Ureter (tissue), 1 donor: ENCODE results near the gene SMTNL1. TPM values are rescaled to one million over a fixed set of nuclear protein-coding genes. Genes with fewer than 3 reads are reported as not detected.
A peak's percentile ranks its signal among the peaks of the same experiment; 100 is the strongest.
"Not testable (repeated sequence)": the region's sequence is repeated elsewhere in the genome, so short reads cannot be mapped to it uniquely, and the experiment has no call there.

Source experiments
- DNase-seq: peaks from one replicate; pipeline ENCODE4 v3.0.0-alpha.2; 2020; ENCODE audit warnings: low spot score
- total RNA-seq: library from RNA; stranded (reverse); gene quantifications from one replicate; pipeline ENCODE4 v1.2.4, GENCODE V29; 2023
- donor health status: DM: yes; HTN: yes; CAD: no.

The SMTNL1 gene
- total RNA-seq, 1 donor from 2014 or later = not detected

DNA sequence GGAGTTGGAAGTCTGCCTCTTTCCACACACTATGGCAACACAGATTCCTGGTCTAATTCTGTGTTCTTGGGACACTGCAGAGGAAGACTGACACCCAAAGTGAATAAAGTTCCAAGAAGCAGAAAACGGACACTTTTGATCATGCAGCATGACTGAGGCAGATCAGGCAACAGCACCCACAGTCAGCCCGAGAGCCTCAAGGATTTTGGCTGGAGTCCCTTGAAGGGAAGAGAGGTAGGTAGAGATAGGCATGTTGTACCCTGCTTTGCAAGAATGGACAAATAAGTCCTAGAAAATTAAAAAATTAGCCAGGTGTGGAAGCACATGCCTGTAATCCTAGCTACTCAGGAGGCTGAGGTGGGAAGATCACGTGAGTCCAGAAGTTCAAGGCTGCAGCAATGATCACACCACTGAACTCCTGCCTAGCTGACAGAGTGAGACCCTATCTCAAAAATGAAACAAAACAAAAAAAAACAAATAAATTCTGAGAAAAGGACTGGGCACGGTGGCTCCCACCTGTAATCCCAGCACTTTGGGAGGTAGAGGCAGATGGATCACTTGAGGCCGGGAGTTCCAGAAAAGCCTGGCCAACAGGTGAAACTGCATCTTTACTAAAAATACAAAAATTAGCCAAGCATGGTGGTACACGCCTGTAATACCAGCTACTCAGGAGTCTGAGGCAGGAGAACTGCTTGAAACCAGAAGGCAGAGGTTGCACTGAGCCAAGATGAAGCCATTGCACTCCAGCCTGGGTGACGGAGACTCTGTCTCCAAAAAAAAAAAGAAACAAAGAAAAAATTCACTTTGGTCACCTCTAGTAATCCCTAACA lies 28.8 kb upstream of the SMTNL1 start:
- no peak for DNase-seq

GRCh38 chr11:57511741-57512430 lies 25.5 kb upstream of the SMTNL1 start:
- no peak for DNase-seq

DNA sequence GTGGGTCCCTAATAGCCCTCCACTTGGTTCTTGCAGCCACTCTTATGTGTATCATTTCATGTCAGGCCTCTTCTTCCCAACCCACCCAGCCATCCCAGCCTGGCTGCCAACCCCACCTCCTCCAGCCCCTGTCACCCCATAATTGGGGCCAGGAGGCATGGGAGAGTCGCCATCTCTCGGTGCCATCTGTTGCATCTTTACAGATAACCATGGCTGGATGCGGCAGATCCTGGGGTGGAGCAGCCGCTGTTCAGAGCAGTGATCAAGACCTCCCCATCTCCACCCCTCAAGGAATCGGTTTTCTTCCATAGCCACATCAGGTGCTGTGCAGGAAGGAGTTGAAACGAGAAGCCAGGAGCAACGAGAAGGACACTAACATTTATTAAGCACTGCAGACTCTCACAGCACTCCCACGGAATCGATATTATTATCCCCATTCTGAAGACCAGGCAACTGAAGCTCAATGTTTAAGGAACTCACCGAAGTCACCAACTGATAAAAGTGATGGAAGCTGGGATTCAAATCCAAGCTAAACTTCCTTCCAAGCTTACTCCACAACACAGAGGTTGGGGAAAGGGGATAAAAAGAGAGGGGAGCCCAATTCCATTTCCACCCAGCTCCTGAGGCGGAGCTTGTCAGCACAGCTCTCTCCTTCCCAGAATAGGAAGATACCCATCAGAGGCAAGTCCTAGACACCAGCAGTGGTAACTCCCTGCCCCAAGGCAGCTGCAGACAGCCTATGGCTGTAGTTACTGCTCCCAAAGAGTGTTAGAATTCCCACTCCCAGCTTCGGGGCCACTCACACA lies 24.5 kb upstream of the SMTNL1 start:
- DNase-seq = no peak

GRCh38 chr11:57513452-57513795 lies 24.0 kb upstream of the SMTNL1 start:
- DNase-seq = no peak

GRCh38 chr11:57513911-57514537 lies 23.4 kb upstream of the SMTNL1 start:
- peak; percentile 53 for DNase-seq

- peak; percentile 73 for DNase-seq
These were observed 22.7 kb upstream of the SMTNL1 start for GRCh38 chr11:57514538-57515331.

GRCh38 chr11:57515332-57516060 lies 21.9 kb upstream of the SMTNL1 start, which contains the start of gene SLC43A1:
SLC43A1 (minus strand) TSS chr11:57515702; CDS start chr11:57514111, 1,591 bp downstream.
- DNase-seq = peak; percentile 65

DNA sequence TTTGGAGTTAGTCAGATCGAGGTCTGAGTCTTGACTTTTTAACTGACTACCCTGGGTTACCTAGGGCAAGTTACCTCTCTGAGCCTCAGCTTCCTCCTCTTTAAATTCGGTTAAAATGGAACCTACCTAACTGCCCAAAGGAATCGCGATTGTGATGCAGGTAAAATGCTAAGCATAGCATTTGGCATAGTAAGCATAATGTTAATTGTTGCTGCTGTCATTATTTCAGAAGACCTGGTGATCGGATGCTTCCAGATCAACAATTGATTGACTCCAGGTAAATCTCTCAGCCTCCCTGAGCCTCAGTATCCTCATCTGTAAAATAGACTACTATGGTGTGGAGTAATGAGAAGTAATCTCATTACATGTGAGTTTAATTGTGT lies 21.3 kb upstream of the SMTNL1 start:
- DNase-seq = no peak

DNA sequence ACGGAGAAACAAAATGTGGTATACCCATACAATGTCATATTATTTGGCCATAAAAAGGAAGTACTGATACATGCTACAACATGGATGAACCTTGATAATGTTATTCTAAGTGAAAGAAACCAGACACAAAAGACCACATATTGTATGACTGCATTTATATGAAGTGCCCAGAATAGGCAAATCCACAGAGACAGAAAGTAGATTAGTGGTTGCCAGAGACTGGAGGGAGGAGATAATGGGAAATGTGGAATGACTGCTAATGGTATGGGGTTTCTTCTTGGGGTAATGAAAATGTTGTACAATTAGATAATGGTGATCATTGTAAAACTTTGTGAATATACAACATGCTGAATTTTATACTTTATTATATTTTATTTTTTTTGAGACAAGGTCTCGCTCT lies 16.3 kb upstream of the SMTNL1 start:
- no peak for DNase-seq

DNA sequence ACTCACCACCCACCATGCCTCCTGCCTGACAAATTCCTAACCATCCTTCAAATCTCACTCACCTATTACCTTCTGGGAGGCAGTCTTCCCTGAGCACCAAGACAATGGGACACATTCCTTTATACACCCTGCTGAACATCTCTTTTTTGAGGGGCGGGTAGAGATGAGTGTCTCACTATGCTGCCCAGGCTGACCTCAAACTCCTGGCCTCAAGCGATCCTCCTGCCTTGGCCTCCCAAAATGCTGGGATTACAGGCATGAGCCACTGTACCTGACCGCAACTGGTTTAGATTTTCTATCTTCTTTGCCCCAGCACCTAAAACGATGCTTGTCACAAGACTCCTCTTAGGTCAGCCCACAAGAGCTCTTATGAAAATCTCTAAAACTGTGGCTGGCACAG lies 14.0 kb upstream of the SMTNL1 start:
- no peak for DNase-seq

DNA sequence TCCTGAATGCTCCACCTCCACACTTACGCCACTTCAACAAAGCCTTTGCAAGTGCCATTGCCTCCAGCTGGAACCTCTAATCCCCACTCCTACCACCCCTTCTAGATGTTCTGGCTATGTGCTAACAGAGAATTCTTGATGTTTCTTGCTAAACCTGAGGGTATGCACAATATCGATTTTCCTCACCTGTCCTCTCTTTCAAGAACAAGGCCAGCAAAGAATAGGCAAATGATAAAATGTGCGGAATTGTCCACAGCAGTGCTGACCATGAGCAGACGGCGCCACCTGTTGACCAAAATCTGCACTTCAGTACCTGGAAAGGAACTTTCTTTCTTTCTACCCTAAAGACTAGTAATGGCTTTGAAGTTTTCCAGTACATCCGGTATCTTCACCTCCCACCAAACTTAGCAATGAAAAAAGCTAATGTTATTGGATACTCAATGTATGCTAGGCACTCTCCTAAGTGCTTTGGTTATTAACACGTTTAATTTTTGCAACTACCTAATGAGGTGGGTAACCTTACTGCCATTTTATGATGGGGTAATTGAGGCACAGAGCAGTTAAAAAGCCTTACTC lies 10.3 kb upstream of the SMTNL1 start:
- DNase-seq = peak; percentile 78

DNA sequence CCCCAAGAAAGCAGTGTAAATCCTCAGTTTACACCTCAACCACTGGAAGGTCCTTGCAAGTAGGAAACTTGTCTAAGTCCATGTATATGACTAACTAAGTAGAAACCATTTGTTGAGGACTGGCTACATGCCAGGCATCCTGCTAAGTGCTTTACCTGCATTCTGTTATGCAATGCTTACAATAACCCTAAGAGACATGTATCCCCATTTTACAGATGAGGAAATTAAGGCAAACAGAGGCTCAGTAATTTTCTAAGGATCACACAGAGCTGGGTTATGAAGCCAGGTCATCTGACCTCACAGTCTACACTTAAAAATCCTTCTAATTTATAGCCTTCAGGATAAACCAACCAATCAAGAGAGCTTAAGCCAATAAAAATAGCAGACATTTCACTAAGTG lies 8.4 kb upstream of the SMTNL1 start:
- DNase-seq = no peak

GRCh38 chr11:57530215-57530595 lies 7.2 kb upstream of the SMTNL1 start:
- no peak for DNase-seq

- DNase-seq = peak; percentile 97
These were observed 6.5 kb upstream of the SMTNL1 start, which contains the start of gene TIMM10 for GRCh38 chr11:57530596-57531507. TIMM10 (minus strand) TSS chr11:57530754; CDS start chr11:57530189, 565 bp downstream.

GRCh38 chr11:57534449-57534848 lies 2.9 kb upstream of the SMTNL1 start:
- not testable (repeated sequence) for DNase-seq

DNA sequence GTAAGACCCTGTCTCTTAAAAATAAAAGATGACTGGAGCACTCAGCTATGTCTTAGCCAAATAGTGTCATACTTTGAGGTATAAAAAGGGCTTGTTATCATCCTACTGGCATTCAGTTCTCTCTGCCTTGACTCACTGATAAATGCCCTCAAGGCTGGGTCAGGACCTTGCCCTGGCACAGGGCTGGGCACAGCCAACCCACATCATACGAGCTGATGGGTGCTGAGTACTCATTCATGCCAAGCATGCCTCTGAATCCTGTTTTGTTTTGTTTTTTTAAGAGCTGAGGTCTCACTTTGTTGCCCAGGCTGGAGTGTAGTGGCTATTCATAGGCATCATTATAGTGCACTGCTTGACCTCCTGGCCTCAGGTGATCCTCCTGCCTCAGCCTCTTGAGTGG lies 1.9 kb downstream of the SMTNL1 start:
- no peak for DNase-seq

DNA sequence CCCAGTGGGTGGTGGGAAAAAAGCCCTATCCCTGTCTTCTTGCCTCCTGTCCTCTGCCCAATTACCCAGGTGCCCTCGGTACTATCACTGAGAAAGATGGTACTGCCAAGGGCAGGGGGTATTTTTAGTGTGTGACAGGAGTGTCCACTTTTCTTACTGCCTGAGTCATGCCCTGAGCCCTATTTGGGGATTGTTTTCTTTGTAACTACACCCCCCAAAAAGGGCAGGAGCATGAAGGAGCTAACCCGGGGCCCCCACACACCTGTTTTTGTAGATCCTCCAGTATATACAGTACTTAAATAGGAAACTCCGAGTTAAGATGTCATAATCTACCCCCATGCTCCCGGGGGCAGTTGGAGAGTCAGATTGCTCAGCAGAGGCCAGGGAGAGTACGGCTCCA lies 3.8 kb downstream of the SMTNL1 start:
- no peak for DNase-seq

DNA sequence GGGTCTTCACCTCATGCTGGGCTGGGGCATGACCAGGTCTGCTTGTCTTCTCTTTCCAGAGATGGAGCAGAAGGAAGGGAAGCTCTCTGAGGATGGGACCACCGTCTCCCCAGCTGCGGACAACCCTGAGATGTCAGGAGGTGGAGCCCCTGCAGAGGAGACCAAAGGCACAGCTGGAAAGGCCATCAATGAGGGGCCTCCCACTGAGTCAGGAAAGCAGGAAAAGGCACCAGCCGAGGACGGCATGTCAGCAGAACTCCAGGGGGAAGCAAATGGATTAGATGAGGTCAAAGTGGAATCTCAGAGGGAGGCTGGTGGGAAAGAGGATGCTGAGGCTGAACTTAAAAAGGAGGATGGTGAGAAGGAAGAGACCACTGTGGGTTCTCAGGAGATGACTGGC lies 5.2 kb downstream of the SMTNL1 start:
- no peak for DNase-seq

DNA sequence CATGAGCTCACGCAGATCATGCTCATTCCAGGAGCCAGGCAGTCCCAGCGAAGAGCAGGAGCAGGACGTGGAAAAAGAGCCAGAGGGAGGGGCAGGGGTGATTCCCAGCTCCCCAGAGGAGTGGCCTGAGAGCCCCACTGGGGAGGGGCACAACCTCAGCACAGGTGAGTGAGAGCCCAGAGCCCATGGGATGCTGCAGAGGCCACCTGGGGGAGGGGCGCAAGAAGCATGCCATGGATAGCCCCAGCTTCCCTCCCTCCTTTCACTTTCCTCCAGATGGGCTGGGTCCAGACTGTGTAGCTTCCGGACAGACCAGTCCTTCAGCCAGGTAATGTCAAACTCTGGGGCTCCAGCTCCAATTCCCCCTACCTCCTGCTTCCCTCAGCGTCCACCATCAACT lies 6.2 kb downstream of the SMTNL1 start:
- DNase-seq = no peak
